NCI-H524 treated with DMSO at 0.1 percent for 48 hours (cell line): ENCODE results near the gene GPR137.

Experiments
- DNase-seq: peaks from one replicate; lab custom pipeline; 2025; lab: John Stamatoyannopoulos, UW

The GPR137 gene

GRCh38 chr11:64286801-64287159 is 1.1 kb downstream of the GPR137 start:
- DNase-seq, result no peak

GRCh38 chr11:64287676-64288352 is 2.2 kb downstream of the GPR137 start:
- no peak for DNase-seq

GRCh38 chr11:64288353-64288750 is 2.7 kb downstream of the GPR137 start:
- no peak for DNase-seq

- DNase-seq, result no peak
These were observed 3.4 kb downstream of the GPR137 start for GRCh38 chr11:64289002-64289564.

GRCh38 chr11:64290352-64291261 is 5.0 kb downstream of the GPR137 start:
- no peak for DNase-seq

- DNase-seq, result no peak
These were observed 5.7 kb downstream of the GPR137 start, which contains the start of gene KCNK4 for GRCh38 chr11:64291262-64291751. TSS of gene KCNK4 (plus strand) at chr11:64291302. CDS start at chr11:64293019, 1,717 bp downstream.

GRCh38 chr11:64291752-64292459 is 6.3 kb downstream of the GPR137 start:
- DNase-seq, result no peak

GRCh38 chr11:64292460-64293254 is 7.0 kb downstream of the GPR137 start:
- DNase-seq, result no peak

- DNase-seq, result no peak
These were observed 9.1 kb downstream of the GPR137 start for GRCh38 chr11:64294774-64295173.

- no peak for DNase-seq
These were observed 10.1 kb downstream of the GPR137 start for GRCh38 chr11:64295760-64296159.

- no peak for DNase-seq
These were observed 10.6 kb downstream of the GPR137 start for GRCh38 chr11:64296236-64296635.

- DNase-seq, result no peak
These were observed 11.4 kb downstream of the GPR137 start for GRCh38 chr11:64296830-64297698.

- DNase-seq, result no peak
These were observed 12.2 kb downstream of the GPR137 start for GRCh38 chr11:64297699-64298358.

- no peak for DNase-seq
These were observed 13.6 kb downstream of the GPR137 start for GRCh38 chr11:64298966-64299846.

GRCh38 chr11:64299847-64300648 is 14.4 kb downstream of the GPR137 start, which contains the start of gene CATSPERZ:
TSS of gene CATSPERZ (plus strand) at chr11:64300358. CDS start at chr11:64300411, 53 bp downstream.
- no peak for DNase-seq

- no peak for DNase-seq
These were observed 17.7 kb downstream of the GPR137 start for GRCh38 chr11:64303109-64304031.

- DNase-seq, result no peak
These were observed 18.3 kb downstream of the GPR137 start for GRCh38 chr11:64304032-64304315.
